GM19043 (cell line): ENCODE measurements around the gene KRT72.

Experiments used
- ATAC-seq: cut with Tn5 transposase; IDR thresholded peaks from one replicate; pipeline ENCODE4 v1.9.1; 2021; ENCODE audit warnings: low read depth; ENCODE audit not compliant: unreplicated experiment

Gene KRT72

GRCh38 chr12:52600941-52601481 is at the start of gene KRT72:
TSS of gene KRT72 (minus strand) at chr12:52601463. CDS start at chr12:52601452, 11 bp downstream.
- ATAC-seq: no peak

GRCh38 chr12:52650520-52651081 is 49.3 kb upstream of the KRT72 start:
- no peak for ATAC-seq

GRCh38 chr12:52649066-52649465 is 47.8 kb upstream of the KRT72 start:
- no peak for ATAC-seq

GRCh38 chr12:52648012-52648550 is 46.8 kb upstream of the KRT72 start:
- ATAC-seq: no peak

- ATAC-seq: no peak
These were observed 46.3 kb upstream of the KRT72 start for GRCh38 chr12:52647601-52648000.

- no peak for ATAC-seq
These were observed 45.4 kb upstream of the KRT72 start for GRCh38 chr12:52646613-52647012.

GRCh38 chr12:52645982-52646381 is 44.7 kb upstream of the KRT72 start:
- ATAC-seq: no peak

GRCh38 chr12:52645120-52645761 is 44.0 kb upstream of the KRT72 start:
- no peak for ATAC-seq

- no peak for ATAC-seq
These were observed 42.8 kb upstream of the KRT72 start for GRCh38 chr12:52644078-52644415.

- ATAC-seq: no peak
These were observed 42.2 kb upstream of the KRT72 start for GRCh38 chr12:52643233-52644077.

- ATAC-seq: no peak
These were observed 40.2 kb upstream of the KRT72 start for GRCh38 chr12:52641468-52641867.

GRCh38 chr12:52637299-52637698 is 36.0 kb upstream of the KRT72 start:
- ATAC-seq: no peak

- ATAC-seq: no peak
These were observed 35.5 kb upstream of the KRT72 start for GRCh38 chr12:52636592-52637258.

- ATAC-seq: no peak
These were observed 34.9 kb upstream of the KRT72 start for GRCh38 chr12:52636189-52636588.

GRCh38 chr12:52634266-52635056 is 33.2 kb upstream of the KRT72 start:
- ATAC-seq: no peak

GRCh38 chr12:52633383-52633782 is 32.1 kb upstream of the KRT72 start:
- no peak for ATAC-seq

- no peak for ATAC-seq
These were observed 31.4 kb upstream of the KRT72 start for GRCh38 chr12:52632656-52633055.

- ATAC-seq: no peak
These were observed 30.6 kb upstream of the KRT72 start for GRCh38 chr12:52631676-52632459.

- no peak for ATAC-seq
These were observed 30.0 kb upstream of the KRT72 start for GRCh38 chr12:52631264-52631663.
